HUES64 (cell line): ENCODE data around the gene MS4A15.
"Not testable (repeated sequence)": the region's sequence is repeated elsewhere in the genome, so short reads cannot be mapped to it uniquely, and the experiment has no call there.

Experiments used
- H3K27ac ChIP-seq: 2 replicates; pipeline ENCODE4 v1.7.0; 2013; ENCODE audit warnings: low read depth, low read length, inconsistent platforms
- H3K27me3 ChIP-seq: 2 replicates; pipeline ENCODE4 v1.6.1; 2013; ENCODE audit warnings: mild to moderate bottlenecking, low read length; ENCODE audit not compliant: insufficient read depth
- H3K36me3 ChIP-seq: 2 replicates; pipeline ENCODE4 v1.6.1; 2013; ENCODE audit warnings: mild to moderate bottlenecking, low read length; ENCODE audit not compliant: insufficient read depth
- H3K4me1 ChIP-seq: 2 replicates; pipeline ENCODE4 v1.6.1; 2013; ENCODE audit warnings: mild to moderate bottlenecking, low read length, moderate library complexity; ENCODE audit not compliant: insufficient read depth
- H3K4me3 ChIP-seq: 2 replicates; pipeline ENCODE4 v1.5.1; 2013; ENCODE audit warnings: mild to moderate bottlenecking, low read length, moderate library complexity
- H3K9ac ChIP-seq: 2 replicates; pipeline ENCODE4 v1.6.1; 2013; ENCODE audit warnings: mild to moderate bottlenecking, low read depth, low read length
- H3K9me3 ChIP-seq: 2 replicates; pipeline ENCODE4 v1.6.1; 2013; ENCODE audit warnings: low read depth, low read length; ENCODE audit not compliant: insufficient read depth
- WGBS: fragments of 150-250, 120-280 bp; methylation state at CpG from one replicate; pipeline ENCODE4 v1.1.7; 2013; ENCODE audit warnings: missing lambda C conversion rate; 5-methylcytosine and 5-hydroxymethylcytosine counted together

Gene MS4A15

DNA sequence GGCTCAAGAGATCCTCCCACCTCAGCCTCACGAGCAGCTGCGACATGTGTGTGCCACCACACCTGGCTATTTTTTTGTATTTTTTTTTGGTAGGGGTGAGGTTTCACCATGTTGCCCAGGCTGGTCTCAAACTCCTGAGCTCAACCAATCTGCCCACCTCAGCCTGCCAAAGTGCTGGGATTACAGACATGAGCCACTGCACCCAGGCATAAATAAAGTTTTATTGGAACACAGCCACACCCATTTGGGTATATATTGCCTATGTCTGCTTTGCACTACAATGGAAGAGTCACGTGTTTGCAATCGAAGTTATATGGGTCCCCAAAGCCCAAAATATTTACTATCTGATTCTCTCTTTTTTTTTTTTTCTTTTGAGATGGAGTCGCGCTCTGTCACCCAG lies 1.8 kb upstream of the MS4A15 start:
- Histone ChIP-seq H3K27ac (no peak overlapping the region), H3K4me1 (no peaks in the 10 kb centered on the region), H3K9ac (no peak overlapping the region), H3K27me3 (no peaks in the 10 kb centered on the region), H3K4me3 (no peak overlapping the region), H3K9me3 (no peaks in the 10 kb centered on the region), H3K36me3 (no peaks in the 10 kb centered on the region)
- WGBS = 97% methylated on average over 6 of the region's 6 CpGs

DNA sequence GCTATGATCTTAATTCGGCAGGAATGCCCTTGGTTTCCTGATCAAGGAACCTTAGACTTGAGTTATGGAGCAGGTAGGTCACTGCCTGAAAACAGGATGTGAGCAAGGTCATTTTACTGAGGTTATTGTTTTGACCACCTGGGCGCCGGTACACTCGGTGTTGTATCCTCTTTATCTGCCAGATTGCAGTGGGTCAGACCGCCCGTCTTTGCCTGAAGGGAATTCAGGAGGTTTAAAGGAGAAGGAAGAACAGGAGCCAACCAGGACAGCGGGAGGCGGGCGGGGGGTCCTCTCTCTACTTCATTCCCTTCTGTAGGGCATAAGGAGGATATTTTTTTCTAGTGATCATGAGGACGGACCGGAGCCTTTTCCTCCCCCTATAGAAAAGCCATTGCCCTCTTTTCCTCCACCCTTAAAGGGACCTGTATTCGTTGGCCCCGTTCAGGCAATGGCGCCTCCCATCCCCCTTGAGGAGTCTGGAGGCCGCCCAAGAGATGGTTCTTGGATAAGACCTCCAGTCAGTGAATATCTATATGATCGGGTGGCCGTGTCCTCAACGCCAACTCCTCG lies 649 bp downstream of the MS4A15 start:
- 94% methylated on average over 16 of the region's 19 CpGs for WGBS
- no peak overlapping the region for H3K4me3 ChIP-seq
- no peaks in the 10 kb centered on the region for H3K9me3 ChIP-seq
- no peaks in the 10 kb centered on the region for H3K4me1 ChIP-seq
- H3K27ac ChIP-seq = no peak overlapping the region
- H3K9ac ChIP-seq = no peak overlapping the region
- H3K27me3 ChIP-seq = no peaks in the 10 kb centered on the region
- H3K36me3 ChIP-seq = no peaks in the 10 kb centered on the region

DNA sequence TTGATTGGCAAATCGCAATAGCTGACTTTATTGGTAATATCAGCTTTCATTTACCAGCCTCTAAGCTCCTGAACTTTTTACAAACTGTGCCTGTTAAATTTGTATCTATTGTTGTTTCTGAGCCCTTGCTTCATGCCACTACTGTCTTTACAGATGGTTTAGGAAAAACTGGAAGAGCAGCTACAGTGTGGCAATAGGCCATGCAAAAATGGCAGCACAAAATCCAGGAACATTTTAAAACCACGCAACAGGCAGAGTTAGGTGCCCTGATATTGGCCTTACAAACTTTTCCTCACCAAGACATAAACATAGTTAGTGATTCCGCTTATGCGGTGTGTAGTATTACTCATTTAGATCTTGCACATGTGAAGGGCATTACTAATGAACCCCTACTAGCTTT lies 2.0 kb downstream of the MS4A15 start:
- H3K4me3 ChIP-seq, H3K27me3 ChIP-seq, H3K4me1 ChIP-seq, H3K9me3 ChIP-seq, H3K9ac ChIP-seq, H3K36me3 ChIP-seq, H3K27ac ChIP-seq: not testable (repeated sequence)
- 97% methylated on average over 4 of the region's 4 CpGs for WGBS

- H3K9me3 ChIP-seq, H3K27ac ChIP-seq, H3K4me1 ChIP-seq, H3K4me3 ChIP-seq, H3K27me3 ChIP-seq, H3K9ac ChIP-seq, H3K36me3 ChIP-seq: not testable (repeated sequence)
- 92% methylated on average over 22 of the region's 22 CpGs for WGBS
Measured at GRCh38 chr11:60759438-60760225, 3.0 kb downstream of the MS4A15 start.

GRCh38 chr11:60761436-60762190 lies 4.9 kb downstream of the MS4A15 start:
- WGBS = 98% methylated on average over 2 of the region's 4 CpGs
- no peaks in the 10 kb centered on the region for H3K27me3 ChIP-seq
- H3K4me1 ChIP-seq = no peaks in the 10 kb centered on the region
- no peak overlapping the region for H3K27ac ChIP-seq
- H3K36me3 ChIP-seq = no peaks in the 10 kb centered on the region
- H3K9me3 ChIP-seq = no peaks in the 10 kb centered on the region
- H3K9ac ChIP-seq = no peak overlapping the region
- H3K4me3 ChIP-seq = no peak overlapping the region

DNA sequence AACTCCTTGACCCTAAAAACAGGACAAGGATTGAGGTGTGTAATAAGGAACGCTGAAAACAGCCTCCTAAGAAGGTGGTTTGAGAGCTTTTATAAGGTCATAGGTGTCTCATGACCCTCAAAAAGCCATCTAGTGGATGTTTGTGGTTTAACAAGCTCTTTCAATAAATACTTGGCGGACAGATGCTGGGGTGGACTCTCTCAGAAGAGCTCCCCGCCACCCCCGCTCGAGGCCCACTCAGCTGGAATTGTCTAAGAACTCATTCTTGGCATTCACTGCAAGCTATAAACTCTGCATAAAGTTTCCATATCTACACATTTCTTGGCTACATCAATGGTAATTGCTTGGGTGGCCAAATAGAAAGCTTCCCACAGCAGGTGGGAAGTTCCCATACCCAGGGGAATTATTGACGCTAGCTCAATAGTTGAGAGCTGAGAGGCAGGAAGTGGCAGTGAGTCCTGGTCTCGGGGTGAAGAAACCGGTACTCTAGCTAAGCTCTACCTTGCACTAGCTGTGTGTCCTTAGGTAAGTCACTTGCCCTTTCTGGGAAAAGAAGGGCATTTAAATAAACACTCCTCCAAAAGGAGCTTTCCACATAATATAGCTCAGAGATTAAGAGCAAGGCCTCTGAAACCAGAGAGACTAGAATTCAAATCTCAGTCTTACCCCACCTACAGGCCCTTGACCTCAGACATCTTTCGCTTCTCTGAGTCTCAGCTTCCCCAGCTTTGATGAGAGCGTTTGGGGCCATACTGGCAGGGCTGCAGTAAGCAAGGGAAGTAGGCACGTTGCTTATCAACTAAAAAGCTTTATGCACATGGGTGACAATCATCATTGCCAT lies 6.4 kb downstream of the MS4A15 start:
- 64% methylated on average over 11 of the region's 11 CpGs for WGBS
- no peak overlapping the region for H3K4me3 ChIP-seq
- H3K9me3 ChIP-seq = no peaks in the 10 kb centered on the region
- H3K9ac ChIP-seq = no peak overlapping the region
- H3K27ac ChIP-seq = no peak overlapping the region
- H3K36me3 ChIP-seq = no peaks in the 10 kb centered on the region
- 0 out of 2 replicates have a peak, but pooled peaks cover 3% of the 10 kb centered on the region for H3K27me3 ChIP-seq
- H3K4me1 ChIP-seq = no peaks in the 10 kb centered on the region

GRCh38 chr11:60763692-60764369 lies 7.2 kb downstream of the MS4A15 start:
- Histone ChIP-seq H3K9me3 (no peaks in the 10 kb centered on the region), H3K4me1 (no peaks in the 10 kb centered on the region), H3K9ac (no peak overlapping the region), H3K27ac (no peak overlapping the region), H3K36me3 (no peaks in the 10 kb centered on the region), H3K4me3 (no peak overlapping the region), H3K27me3 (0 out of 2 replicates have a peak, but pooled peaks cover 3% of the 10 kb centered on the region)
- 92% methylated on average over 11 of the region's 11 CpGs for WGBS

- H3K27me3 ChIP-seq = 0 out of 2 replicates have a peak, but pooled peaks cover 3% of the 10 kb centered on the region
- no peaks in the 10 kb centered on the region for H3K4me1 ChIP-seq
- H3K9ac ChIP-seq = no peak overlapping the region
- no peak overlapping the region for H3K27ac ChIP-seq
- H3K9me3 ChIP-seq = no peaks in the 10 kb centered on the region
- WGBS = 89% methylated on average over 1 of the region's 1 CpG
- no peak overlapping the region for H3K4me3 ChIP-seq
- H3K36me3 ChIP-seq = no peaks in the 10 kb centered on the region
Measured at GRCh38 chr11:60764879-60765278, 8.2 kb downstream of the MS4A15 start.

GRCh38 chr11:60765355-60765754 lies 8.7 kb downstream of the MS4A15 start:
- Histone ChIP-seq H3K36me3 (no peaks in the 10 kb centered on the region), H3K4me3 (no peak overlapping the region), H3K27ac (no peak overlapping the region), H3K4me1 (no peaks in the 10 kb centered on the region), H3K9me3 (no peaks in the 10 kb centered on the region), H3K27me3 (0 out of 2 replicates have a peak, but pooled peaks cover 3% of the 10 kb centered on the region), H3K9ac (no peak overlapping the region)
- WGBS = 96% methylated on average over 5 of the region's 5 CpGs

GRCh38 chr11:60766547-60766946 lies 9.9 kb downstream of the MS4A15 start:
- H3K27me3 ChIP-seq = 0 out of 2 replicates have a peak, but pooled peaks cover 3% of the 10 kb centered on the region

More at GRCh38 chr11:60766547-60766946, 9.9 kb downstream of the MS4A15 start:
- 95% methylated on average over 10 of the region's 10 CpGs for WGBS
- Histone ChIP-seq H3K27ac (no peak overlapping the region), H3K4me3 (no peak overlapping the region), H3K9me3 (no peaks in the 10 kb centered on the region), H3K9ac (no peak overlapping the region), H3K4me1 (no peaks in the 10 kb centered on the region), H3K36me3 (no peaks in the 10 kb centered on the region)
